Transverse colon (tissue), 3 donors: Measurements from ENCODE around the gene SPECC1.

Source experiments
- POLR2A ChIP-seq: fragments of 450-650 bp; IDR thresholded peaks from one replicate; pipeline ENCODE4 v1.6.1; 2016; ENCODE audit warnings: antibody characterized with exemption, mild to moderate bottlenecking, moderate library complexity
- TF ChIP-seq, protein P1 (sequence below), 5 experiments: fragments of 200-600 bp in 3 of 5; fragments of 450-650 bp in 2 of 5; sonication (generic) in 3 of 5; IDR thresholded peaks; 1 replicate in 2 of 5; 2 replicates in 3 of 5; pipeline ENCODE4 v1.5.1; 2016 to 2017; ENCODE audit warnings: antibody characterized with exemption in 5 of 5, inconsistent platforms in 3 of 5, mild to moderate bottlenecking in 2 of 5, moderate library complexity in 1 of 5

DNA sequence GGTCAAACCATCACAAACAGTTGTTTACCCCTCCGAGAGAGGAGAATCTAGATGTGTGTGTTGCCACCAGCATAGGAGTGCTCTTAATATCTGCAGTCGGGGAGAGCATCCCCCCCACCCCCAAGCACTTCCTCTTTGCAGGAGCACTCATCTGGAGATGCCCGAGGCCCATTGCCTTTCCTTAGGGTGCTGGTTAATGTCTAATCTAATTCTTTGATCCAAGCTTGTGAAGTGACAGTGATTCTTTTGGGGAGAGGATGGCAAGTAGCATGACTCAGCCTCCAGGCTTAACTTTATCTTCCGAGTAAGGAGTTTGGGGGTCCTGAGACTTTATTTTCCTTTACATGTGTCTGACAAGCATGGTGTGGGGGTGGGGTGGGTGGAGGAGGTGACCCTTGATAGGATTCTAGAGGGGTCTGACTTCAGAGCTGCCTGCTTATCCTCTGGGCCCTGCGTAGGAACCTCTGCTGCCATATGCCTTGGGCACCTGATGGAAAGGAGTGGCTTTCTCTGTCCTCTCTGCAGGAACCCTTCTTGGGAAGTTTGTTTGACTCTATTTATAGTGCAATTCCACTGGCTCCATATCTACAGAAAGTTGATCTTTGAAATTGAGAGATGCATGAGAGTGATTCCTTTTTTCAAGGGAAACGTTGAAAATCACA is 207.1 kb downstream of the SPECC1 start:
- TF ChIP-seq, protein P1, sequence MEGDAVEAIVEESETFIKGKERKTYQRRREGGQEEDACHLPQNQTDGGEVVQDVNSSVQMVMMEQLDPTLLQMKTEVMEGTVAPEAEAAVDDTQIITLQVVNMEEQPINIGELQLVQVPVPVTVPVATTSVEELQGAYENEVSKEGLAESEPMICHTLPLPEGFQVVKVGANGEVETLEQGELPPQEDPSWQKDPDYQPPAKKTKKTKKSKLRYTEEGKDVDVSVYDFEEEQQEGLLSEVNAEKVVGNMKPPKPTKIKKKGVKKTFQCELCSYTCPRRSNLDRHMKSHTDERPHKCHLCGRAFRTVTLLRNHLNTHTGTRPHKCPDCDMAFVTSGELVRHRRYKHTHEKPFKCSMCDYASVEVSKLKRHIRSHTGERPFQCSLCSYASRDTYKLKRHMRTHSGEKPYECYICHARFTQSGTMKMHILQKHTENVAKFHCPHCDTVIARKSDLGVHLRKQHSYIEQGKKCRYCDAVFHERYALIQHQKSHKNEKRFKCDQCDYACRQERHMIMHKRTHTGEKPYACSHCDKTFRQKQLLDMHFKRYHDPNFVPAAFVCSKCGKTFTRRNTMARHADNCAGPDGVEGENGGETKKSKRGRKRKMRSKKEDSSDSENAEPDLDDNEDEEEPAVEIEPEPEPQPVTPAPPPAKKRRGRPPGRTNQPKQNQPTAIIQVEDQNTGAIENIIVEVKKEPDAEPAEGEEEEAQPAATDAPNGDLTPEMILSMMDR (IDR thresholded peaks at IDR 0.05): no peak
- no peak for TF ChIP-seq POLR2A
